Measurements from ENCODE around the gene PIM1.

DNA sequence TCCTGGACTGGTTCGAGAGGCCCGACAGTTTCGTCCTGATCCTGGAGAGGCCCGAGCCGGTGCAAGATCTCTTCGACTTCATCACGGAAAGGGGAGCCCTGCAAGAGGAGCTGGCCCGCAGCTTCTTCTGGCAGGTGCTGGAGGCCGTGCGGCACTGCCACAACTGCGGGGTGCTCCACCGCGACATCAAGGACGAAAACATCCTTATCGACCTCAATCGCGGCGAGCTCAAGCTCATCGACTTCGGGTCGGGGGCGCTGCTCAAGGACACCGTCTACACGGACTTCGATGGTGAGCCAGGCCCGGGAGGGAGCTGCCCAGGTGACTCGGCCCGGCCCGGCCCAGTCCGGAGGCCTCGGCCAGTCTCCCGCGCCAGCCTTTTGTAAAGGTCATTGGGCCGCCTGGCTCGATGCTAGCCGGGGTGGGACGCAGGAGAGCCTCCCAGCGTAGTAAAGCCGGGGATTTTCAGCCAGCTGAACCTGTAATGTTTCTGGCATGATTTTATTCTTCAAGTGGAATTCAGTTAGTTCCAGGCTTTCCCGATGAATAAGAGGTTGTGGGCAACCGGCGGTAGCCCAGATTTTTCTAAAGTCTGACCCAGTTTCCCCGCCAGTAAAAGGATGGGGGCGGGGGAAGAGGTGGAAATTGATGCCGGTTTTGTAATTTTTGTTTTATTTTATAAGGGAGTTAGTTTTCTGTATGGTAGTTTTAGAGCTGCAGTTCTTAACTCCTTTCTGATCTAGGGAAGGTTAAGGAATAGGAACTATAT is 1.4 kb downstream of the PIM1 start:
- TF ChIP-seq CTCF (IDR thresholded peaks at IDR 0.05; ENCODE audit: insufficient read depth, low read length): no peak
- no peak for TF ChIP-seq POLR2AphosphoS5 (IDR thresholded peaks at IDR 0.05; ENCODE audit: low read depth)

Data from HL-60 (cell line).